ENCODE data around the gene BACE2. TPM values are rescaled to one million over a fixed set of nuclear protein-coding genes. Genes with fewer than 3 reads are reported as not detected.
A peak's percentile ranks its signal among the peaks of the same experiment; 100 is the strongest.

The BACE2 gene
- total RNA-seq, 2 experiments from 2014 or later: 2.0 to 2.2 TPM

- Mint-ChIP-seq H3K36me3 (ENCODE audit: low read depth) (no peaks in the 10 kb centered on the region), H3K9me3 (no peaks in the 10 kb centered on the region), H3K27ac (no peak overlapping the region), H3K4me3 (no peak overlapping the region), H3K27me3 (peaks cover 10% of the 10 kb centered on the region), H3K4me1 (peaks cover 7% of the 10 kb centered on the region)
- POLR2A ChIA-PET: no interaction called here
- no peak for DNase-seq
- CTCF ChIA-PET: no interaction called here
These were observed 31.2 kb downstream of the BACE2 start for GRCh38 chr21:41199123-41199522.

- DNase-seq: no peak
- Mint-ChIP-seq H3K27me3 (peaks cover 10% of the 10 kb centered on the region), H3K4me1 (peaks cover 7% of the 10 kb centered on the region), H3K9me3 (no peaks in the 10 kb centered on the region), H3K4me3 (no peak overlapping the region), H3K36me3 (ENCODE audit: low read depth) (no peaks in the 10 kb centered on the region), H3K27ac (no peak overlapping the region)
- POLR2A ChIA-PET: no interaction called here
- CTCF ChIA-PET: no interaction called here
These were observed 31.6 kb downstream of the BACE2 start for GRCh38 chr21:41199588-41199987.

GRCh38 chr21:41201385-41201784 lies 33.4 kb downstream of the BACE2 start:
- H3K36me3 Mint-ChIP-seq (ENCODE audit: low read depth): no peaks in the 10 kb centered on the region
- no peaks in the 10 kb centered on the region for H3K9me3 Mint-ChIP-seq
- no peak overlapping the region for H3K4me3 Mint-ChIP-seq
- H3K4me1 Mint-ChIP-seq: no peaks in the 10 kb centered on the region
- CTCF ChIA-PET: no interaction called here
- H3K27ac Mint-ChIP-seq: no peak overlapping the region
- DNase-seq: no peak
- POLR2A ChIA-PET: no interaction called here
- peaks cover 9% of the 10 kb centered on the region for H3K27me3 Mint-ChIP-seq

- H3K36me3 Mint-ChIP-seq (ENCODE audit: low read depth): no peaks in the 10 kb centered on the region
- H3K27ac Mint-ChIP-seq: no peak overlapping the region
- DNase-seq: no peak
- ChIA-PET POLR2A (no interaction called here), CTCF (no interaction called here)
- H3K9me3 Mint-ChIP-seq: no peaks in the 10 kb centered on the region
- H3K4me1 Mint-ChIP-seq: peaks cover 9% of the 10 kb centered on the region
- H3K27me3 Mint-ChIP-seq: peaks cover 9% of the 10 kb centered on the region
- no peak overlapping the region for H3K4me3 Mint-ChIP-seq
These were observed 36.8 kb downstream of the BACE2 start for GRCh38 chr21:41204736-41205135.

GRCh38 chr21:41207401-41208375 lies 39.7 kb downstream of the BACE2 start:
- peak; percentile 27 for DNase-seq
- CTCF ChIA-PET: no interaction called here

GRCh38 chr21:41208376-41208763 lies 40.4 kb downstream of the BACE2 start:
- Mint-ChIP-seq H3K9me3 (no peaks in the 10 kb centered on the region), H3K4me3 (no peak overlapping the region), H3K27ac (no peak overlapping the region), H3K27me3 (peaks cover 3% of the 10 kb centered on the region), H3K36me3 (ENCODE audit: low read depth) (no peaks in the 10 kb centered on the region), H3K4me1 (peaks cover 9% of the 10 kb centered on the region)
- ChIA-PET POLR2A (no interaction called here), CTCF (no interaction called here)
- DNase-seq: no peak

More at GRCh38 chr21:41207401-41208375, 39.7 kb downstream of the BACE2 start:
- Mint-ChIP-seq H3K27me3 (peaks cover 5% of the 10 kb centered on the region), H3K9me3 (no peaks in the 10 kb centered on the region), H3K4me3 (no peak overlapping the region), H3K4me1 (peaks cover 9% of the 10 kb centered on the region), H3K36me3 (ENCODE audit: low read depth) (no peaks in the 10 kb centered on the region), H3K27ac (no peak overlapping the region)
- POLR2A ChIA-PET: no interaction called here

- Mint-ChIP-seq H3K9me3 (no peaks in the 10 kb centered on the region), H3K27me3 (peaks cover 4% of the 10 kb centered on the region), H3K36me3 (ENCODE audit: low read depth) (no peaks in the 10 kb centered on the region), H3K4me1 (peaks cover 9% of the 10 kb centered on the region), H3K27ac (no peak overlapping the region), H3K4me3 (no peak overlapping the region)
- CTCF ChIA-PET: no interaction called here
- DNase-seq: no peak
- POLR2A ChIA-PET: no interaction called here
These were observed 41.2 kb downstream of the BACE2 start for GRCh38 chr21:41209016-41209619.

- CTCF ChIA-PET: no interaction called here
- Mint-ChIP-seq H3K4me1 (peaks cover 9% of the 10 kb centered on the region), H3K9me3 (no peaks in the 10 kb centered on the region), H3K27me3 (peaks cover 9% of the 10 kb centered on the region), H3K27ac (no peak overlapping the region), H3K36me3 (ENCODE audit: low read depth) (no peaks in the 10 kb centered on the region), H3K4me3 (no peak overlapping the region)
- POLR2A ChIA-PET: no interaction called here
- no peak for DNase-seq
These were observed 42.6 kb downstream of the BACE2 start for GRCh38 chr21:41210426-41211059.

- POLR2A ChIA-PET: no interaction called here
- Mint-ChIP-seq H3K4me1 (peaks cover 9% of the 10 kb centered on the region), H3K9me3 (no peaks in the 10 kb centered on the region), H3K27ac (no peak overlapping the region), H3K4me3 (no peak overlapping the region), H3K27me3 (peaks cover 13% of the 10 kb centered on the region), H3K36me3 (ENCODE audit: low read depth) (no peaks in the 10 kb centered on the region)
- CTCF ChIA-PET: no interaction called here
- DNase-seq: no peak
These were observed 43.3 kb downstream of the BACE2 start for GRCh38 chr21:41211060-41211805.

- no peak overlapping the region for H3K27ac Mint-ChIP-seq
- H3K9me3 Mint-ChIP-seq: no peaks in the 10 kb centered on the region
- H3K27me3 Mint-ChIP-seq: peaks cover 13% of the 10 kb centered on the region
- POLR2A ChIA-PET: no interaction called here
- CTCF ChIA-PET: interaction anchor here (0.6 kb wide), 1 partner anchor 270 kb away, joined by 3 read pairs; no protein-coding TSS in a partner anchor
- H3K4me3 Mint-ChIP-seq: no peak overlapping the region
- no peaks in the 10 kb centered on the region for H3K36me3 Mint-ChIP-seq (ENCODE audit: low read depth)
- H3K4me1 Mint-ChIP-seq: peaks cover 5% of the 10 kb centered on the region
- DNase-seq: no peak
These were observed 45.1 kb downstream of the BACE2 start for GRCh38 chr21:41213021-41213420.

GRCh38 chr21:41215856-41216408 lies 48.0 kb downstream of the BACE2 start:
- Mint-ChIP-seq H3K9me3 (no peaks in the 10 kb centered on the region), H3K36me3 (ENCODE audit: low read depth) (no peaks in the 10 kb centered on the region), H3K4me3 (no peak overlapping the region), H3K27ac (no peak overlapping the region), H3K4me1 (no peaks in the 10 kb centered on the region), H3K27me3 (peaks cover 13% of the 10 kb centered on the region)
- ChIA-PET CTCF (no interaction called here), POLR2A (no interaction called here)
- DNase-seq: no peak

GRCh38 chr21:41216486-41216885 lies 48.5 kb downstream of the BACE2 start:
- Mint-ChIP-seq H3K9me3 (no peaks in the 10 kb centered on the region), H3K36me3 (ENCODE audit: low read depth) (no peaks in the 10 kb centered on the region), H3K4me1 (no peaks in the 10 kb centered on the region), H3K4me3 (no peak overlapping the region), H3K27me3 (peaks cover 13% of the 10 kb centered on the region), H3K27ac (no peak overlapping the region)
- ChIA-PET POLR2A (no interaction called here), CTCF (no interaction called here)
- DNase-seq: no peak

All from activated CD4-positive, alpha-beta memory T cell treated with anti-CD3 and anti-CD28 coated beads, Interleukin-2, amount 10 ng/mL, durations not matched to agents 7 days and 5 days (primary cell).